Panc1 (cell line): ENCODE results near the gene SLC11A2. TPM values are rescaled to one million over a fixed set of nuclear protein-coding genes. Genes with fewer than 3 reads are reported as not detected.

Source experiments
- ATAC-seq: fragments of 200-7000 bp; cut with Tn5 transposase; 2 replicates; pipeline ENCODE4 v1.9.1; 2020; ENCODE audit warnings: mild to moderate bottlenecking, moderate library complexity
- BruUV-seq: library from RNA; stranded (reverse); fragments of 400-500 nt; replicated peaks from 2 replicates; lab custom pipeline; 2021; lab: Mats Ljungman, UMichigan
- CTCF ChIA-PET: fragments of 300-600 bp; sonication (Branson Sonifier 250); formaldehyde crosslinking; loops from one replicate; lab custom pipeline; 2022; ENCODE audit warnings: antibody characterized with exemption; lab: Charles Lee
- POLR2A ChIA-PET: fragments of 300-600 bp; sonication (Branson Sonifier 250); formaldehyde crosslinking; loops from one replicate; lab custom pipeline; 2022; ENCODE audit warnings: antibody characterized with exemption; lab: Charles Lee
- DNase-seq: peaks from one replicate; pipeline ENCODE4 v3.0.0-alpha.2; 2010; ENCODE audit warnings: low read depth, low spot score
- H3K27ac ChIP-seq: 2 replicates; pipeline ENCODE4 v1.5.1; 2011; ENCODE audit warnings: mild to moderate bottlenecking, low read length, inconsistent platforms
- H3K27me3 ChIP-seq: fragments of 200-500 bp; sonication (Bioruptor generic); 2 replicates; pipeline ENCODE4 v1.6.0; 2014; ENCODE audit warnings: low read length, inconsistent platforms; ENCODE audit not compliant: control insufficient read depth, insufficient read depth
- H3K36me3 ChIP-seq: fragments of 200-500 bp; sonication (Bioruptor generic); 2 replicates; pipeline ENCODE4 v1.5.1; 2014; ENCODE audit warnings: inconsistent platforms, mild to moderate bottlenecking, low read length, moderate library complexity; ENCODE audit not compliant: control insufficient read depth, insufficient read depth
- H3K4me1 ChIP-seq: 2 replicates; pipeline ENCODE4 v1.5.1; 2011; ENCODE audit warnings: inconsistent platforms, mild to moderate bottlenecking, low read length, moderate library complexity; ENCODE audit not compliant: control insufficient read depth, insufficient read depth
- H3K4me3 ChIP-seq, 2 experiments: 2 replicates each; pipeline ENCODE4 v1.5.1; 2011 to 2012; ENCODE audit warnings: low read depth in 2 of 2, low read length in 2 of 2, mild to moderate bottlenecking in 2 of 2, inconsistent platforms in 1 of 2, moderate library complexity in 1 of 2
- H3K9me3 ChIP-seq: fragments of 200-500 bp; sonication (Bioruptor generic); 2 replicates; pipeline ENCODE4 v1.5.1; 2014; ENCODE audit warnings: low read depth, mild to moderate bottlenecking, inconsistent platforms, low read length, moderate library complexity; ENCODE audit not compliant: control insufficient read depth, insufficient read depth
- CTCF ChIP-seq: fragments of 450-650 bp; IDR thresholded peaks from 2 replicates; pipeline ENCODE4 v1.5.1; 2017; ENCODE audit warnings: mild to moderate bottlenecking
- POLR2AphosphoS5 ChIP-seq: IDR thresholded peaks from 2 replicates; pipeline ENCODE4 v1.6.1; 2012; ENCODE audit warnings: mild to moderate bottlenecking, low read depth, low read length, moderate library complexity
- REST ChIP-seq, 2 experiments: IDR thresholded peaks; 2 replicates each; pipeline ENCODE4 v1.6.1; 2011 to 2012; ENCODE audit warnings: low read depth in 2 of 2, control low read depth in 1 of 2, low read length in 1 of 2, mild to moderate bottlenecking in 1 of 2, moderate library complexity in 1 of 2; ENCODE audit not compliant: insufficient read depth in 1 of 2
- SIN3A ChIP-seq: IDR thresholded peaks from 2 replicates; pipeline ENCODE4 v1.6.1; 2012; ENCODE audit warnings: low read depth, mild to moderate bottlenecking, low read length, moderate library complexity, borderline replicate concordance; ENCODE audit not compliant: insufficient read depth
- TCF7L2 ChIP-seq: IDR thresholded peaks from 2 replicates; pipeline ENCODE4 v1.6.1; 2011; ENCODE audit warnings: mild to moderate bottlenecking, low read depth, low read length, inconsistent platforms
- in situ Hi-C: cut with HindIII; loops from 2 replicates; pipeline ENCODE4 v1.10.0; 2016; ENCODE audit warnings: low sequenced_read_pairs, low pct_unique_long_range_greater_than_20kb
- intact Hi-C: fragments of 100-400 bp; cut with micrococcal nuclease; formaldehyde crosslinking; loops from one replicate; pipeline ENCODE4 v1.10.0; 2022; ENCODE audit not compliant: unreplicated experiment
- total RNA-seq: library from RNA; stranded (reverse); gene quantifications from one replicate; pipeline ENCODE4 v1.2.1, GENCODE V29; 2021; ENCODE audit not compliant: unreplicated experiment

SLC11A2 gene
- total RNA-seq, 1 experiment from 2014 or later: 59.9 TPM

DNA sequence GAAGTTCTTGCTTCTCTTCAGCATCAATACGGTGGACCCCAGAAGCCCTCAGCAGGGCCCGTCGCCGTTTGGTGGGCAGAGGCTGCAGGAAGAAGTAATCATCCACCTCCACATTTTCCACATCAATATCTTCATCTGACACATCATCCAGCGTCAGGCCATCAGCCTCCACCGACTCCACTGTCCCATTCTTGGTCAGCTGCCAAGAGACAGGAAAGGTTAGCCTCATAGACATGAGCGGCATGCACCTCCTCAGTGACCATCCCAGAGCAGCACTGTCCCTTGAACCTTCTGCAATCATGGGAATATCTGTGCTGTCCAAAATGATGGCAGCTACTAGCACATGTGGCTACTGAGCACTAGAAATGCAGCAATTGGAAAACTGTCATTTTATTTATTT lies 41.6 kb upstream of the SLC11A2 start:
- no TSS peak for BruUV-seq
- no peak for TF ChIP-seq CTCF
- intact Hi-C loops (no loop called here), in situ Hi-C loops (no loop called here)
- Histone ChIP-seq H3K9me3 (no peaks in the 10 kb centered on the region), H3K27ac (no peak overlapping the region), H3K27me3 (no peaks in the 10 kb centered on the region), H3K4me3 (no peak overlapping the region), H3K4me1 (no peaks in the 10 kb centered on the region), H3K36me3 (peaks cover 17% of the 10 kb centered on the region)
- ChIA-PET CTCF (no interaction called here), POLR2A (interaction anchor here (0.5 kb wide), 1 partner anchor 30 kb away, joined by 8 read pairs; no protein-coding TSS in a partner anchor)
- DNase-seq: no peak
- no peak for ATAC-seq

DNA sequence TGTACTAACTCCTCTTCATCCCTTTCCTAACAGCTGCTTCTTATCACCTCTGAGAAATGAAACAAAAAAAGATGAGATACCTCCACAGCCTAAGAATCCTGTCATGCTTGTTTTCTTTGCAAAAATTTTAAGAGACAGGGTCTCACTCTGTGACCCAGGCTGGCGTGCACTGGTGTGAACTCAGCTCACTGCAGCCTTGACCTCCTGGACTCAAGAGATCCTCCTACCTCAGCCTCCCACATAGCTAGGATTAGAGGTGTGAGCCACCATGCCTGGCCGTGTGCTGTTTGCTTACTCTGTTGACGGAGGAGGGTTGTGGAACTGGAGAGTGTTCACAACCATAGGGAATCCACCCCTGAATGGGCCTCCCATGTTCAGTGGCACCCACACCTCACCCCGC lies 41.0 kb upstream of the SLC11A2 start:
- ChIA-PET POLR2A (interaction anchor here (0.5 kb wide), 1 partner anchor 30 kb away, joined by 8 read pairs; no protein-coding TSS in a partner anchor), CTCF (no interaction called here)
- in situ Hi-C loops: no loop called here

More for the DNA sequence above, 41.0 kb upstream of the SLC11A2 start:
- peaks cover 21% of the 10 kb centered on the region for H3K36me3 ChIP-seq
- H3K27me3 ChIP-seq: no peaks in the 10 kb centered on the region
- no peaks in the 10 kb centered on the region for H3K9me3 ChIP-seq
- no peak overlapping the region for H3K4me3 ChIP-seq
- BruUV-seq: no TSS peak
- H3K27ac ChIP-seq: no peak overlapping the region
- no peaks in the 10 kb centered on the region for H3K4me1 ChIP-seq
- ATAC-seq (no peak), DNase-seq (no peak)
- intact Hi-C loops: no loop called here
- TF ChIP-seq TCF7L2: no peak
- TF ChIP-seq CTCF: no peak
- no peak for TF ChIP-seq SIN3A
- no peak for TF ChIP-seq REST (IDR thresholded peaks at IDR 0.05; ENCODE audit: insufficient read depth in 1 of 2, low read depth in 2 of 2, low read length in 1 of 2)
- TF ChIP-seq POLR2AphosphoS5: no peak
